Panc1 (cell line): ENCODE measurements around the gene ARHGEF40.

Experiments
- POLR2AphosphoS5 ChIP-seq: IDR thresholded peaks from 2 replicates; pipeline ENCODE4 v1.6.1; 2012; ENCODE audit warnings: mild to moderate bottlenecking, low read depth, low read length, moderate library complexity
- SIN3A ChIP-seq: IDR thresholded peaks from 2 replicates; pipeline ENCODE4 v1.6.1; 2012; ENCODE audit warnings: low read depth, mild to moderate bottlenecking, low read length, moderate library complexity, borderline replicate concordance; ENCODE audit not compliant: insufficient read depth
- TF ChIP-seq, protein P1 (sequence below): fragments of 450-650 bp; IDR thresholded peaks from 2 replicates; pipeline ENCODE4 v1.5.1; 2017; ENCODE audit warnings: mild to moderate bottlenecking
- TF ChIP-seq, protein P2 (sequence below), 2 experiments: IDR thresholded peaks; 2 replicates each; pipeline ENCODE4 v1.6.1; 2011 to 2012; ENCODE audit warnings: low read depth in 2 of 2, control low read depth in 1 of 2, low read length in 1 of 2, mild to moderate bottlenecking in 1 of 2, moderate library complexity in 1 of 2; ENCODE audit not compliant: insufficient read depth in 1 of 2

DNA sequence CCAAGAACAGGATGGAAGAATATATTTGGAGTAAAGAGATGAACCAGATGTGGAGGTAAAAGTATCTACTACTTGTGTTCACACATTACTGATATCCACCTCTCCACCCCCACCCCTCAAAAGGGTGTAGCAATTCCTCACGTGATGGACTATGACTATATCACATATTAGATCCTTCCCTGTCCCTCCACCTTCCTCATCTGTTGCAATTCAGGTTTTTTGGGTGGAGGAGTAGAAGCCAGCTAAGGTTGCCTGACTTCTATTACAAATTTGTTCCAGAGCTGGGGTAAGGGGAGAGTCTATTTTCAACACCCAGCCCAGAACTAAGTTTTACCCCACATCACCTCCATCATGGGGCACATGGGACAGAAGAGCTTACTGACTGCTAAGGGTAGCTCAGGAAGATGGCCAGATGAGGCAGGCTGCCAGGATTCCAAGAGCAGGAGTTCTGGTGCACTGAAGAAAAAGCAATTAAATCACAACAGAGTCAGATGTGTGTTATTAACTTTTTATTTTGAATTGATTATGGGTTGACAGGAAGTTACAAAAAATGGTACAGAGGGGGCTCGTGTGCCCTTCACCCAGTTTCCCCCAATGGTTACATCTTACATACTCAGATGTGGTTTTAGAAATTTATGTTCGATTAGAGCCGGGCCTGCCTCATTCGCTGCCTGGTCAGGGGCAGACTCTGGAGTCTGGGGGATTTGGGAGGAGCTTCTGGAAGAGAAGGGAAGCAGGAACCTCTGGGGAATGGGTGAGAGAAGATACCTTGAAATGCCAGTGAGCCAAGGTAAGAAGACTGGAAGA is 37.6 kb upstream of the ARHGEF40 start:
- TF ChIP-seq, protein P1, sequence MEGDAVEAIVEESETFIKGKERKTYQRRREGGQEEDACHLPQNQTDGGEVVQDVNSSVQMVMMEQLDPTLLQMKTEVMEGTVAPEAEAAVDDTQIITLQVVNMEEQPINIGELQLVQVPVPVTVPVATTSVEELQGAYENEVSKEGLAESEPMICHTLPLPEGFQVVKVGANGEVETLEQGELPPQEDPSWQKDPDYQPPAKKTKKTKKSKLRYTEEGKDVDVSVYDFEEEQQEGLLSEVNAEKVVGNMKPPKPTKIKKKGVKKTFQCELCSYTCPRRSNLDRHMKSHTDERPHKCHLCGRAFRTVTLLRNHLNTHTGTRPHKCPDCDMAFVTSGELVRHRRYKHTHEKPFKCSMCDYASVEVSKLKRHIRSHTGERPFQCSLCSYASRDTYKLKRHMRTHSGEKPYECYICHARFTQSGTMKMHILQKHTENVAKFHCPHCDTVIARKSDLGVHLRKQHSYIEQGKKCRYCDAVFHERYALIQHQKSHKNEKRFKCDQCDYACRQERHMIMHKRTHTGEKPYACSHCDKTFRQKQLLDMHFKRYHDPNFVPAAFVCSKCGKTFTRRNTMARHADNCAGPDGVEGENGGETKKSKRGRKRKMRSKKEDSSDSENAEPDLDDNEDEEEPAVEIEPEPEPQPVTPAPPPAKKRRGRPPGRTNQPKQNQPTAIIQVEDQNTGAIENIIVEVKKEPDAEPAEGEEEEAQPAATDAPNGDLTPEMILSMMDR = no peak
- TF ChIP-seq, protein P2, sequence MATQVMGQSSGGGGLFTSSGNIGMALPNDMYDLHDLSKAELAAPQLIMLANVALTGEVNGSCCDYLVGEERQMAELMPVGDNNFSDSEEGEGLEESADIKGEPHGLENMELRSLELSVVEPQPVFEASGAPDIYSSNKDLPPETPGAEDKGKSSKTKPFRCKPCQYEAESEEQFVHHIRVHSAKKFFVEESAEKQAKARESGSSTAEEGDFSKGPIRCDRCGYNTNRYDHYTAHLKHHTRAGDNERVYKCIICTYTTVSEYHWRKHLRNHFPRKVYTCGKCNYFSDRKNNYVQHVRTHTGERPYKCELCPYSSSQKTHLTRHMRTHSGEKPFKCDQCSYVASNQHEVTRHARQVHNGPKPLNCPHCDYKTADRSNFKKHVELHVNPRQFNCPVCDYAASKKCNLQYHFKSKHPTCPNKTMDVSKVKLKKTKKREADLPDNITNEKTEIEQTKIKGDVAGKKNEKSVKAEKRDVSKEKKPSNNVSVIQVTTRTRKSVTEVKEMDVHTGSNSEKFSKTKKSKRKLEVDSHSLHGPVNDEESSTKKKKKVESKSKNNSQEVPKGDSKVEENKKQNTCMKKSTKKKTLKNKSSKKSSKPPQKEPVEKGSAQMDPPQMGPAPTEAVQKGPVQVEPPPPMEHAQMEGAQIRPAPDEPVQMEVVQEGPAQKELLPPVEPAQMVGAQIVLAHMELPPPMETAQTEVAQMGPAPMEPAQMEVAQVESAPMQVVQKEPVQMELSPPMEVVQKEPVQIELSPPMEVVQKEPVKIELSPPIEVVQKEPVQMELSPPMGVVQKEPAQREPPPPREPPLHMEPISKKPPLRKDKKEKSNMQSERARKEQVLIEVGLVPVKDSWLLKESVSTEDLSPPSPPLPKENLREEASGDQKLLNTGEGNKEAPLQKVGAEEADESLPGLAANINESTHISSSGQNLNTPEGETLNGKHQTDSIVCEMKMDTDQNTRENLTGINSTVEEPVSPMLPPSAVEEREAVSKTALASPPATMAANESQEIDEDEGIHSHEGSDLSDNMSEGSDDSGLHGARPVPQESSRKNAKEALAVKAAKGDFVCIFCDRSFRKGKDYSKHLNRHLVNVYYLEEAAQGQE (IDR thresholded peaks at IDR 0.05; ENCODE audit: insufficient read depth in 1 of 2, low read depth in 2 of 2, low read length in 1 of 2) = no peak
- TF ChIP-seq POLR2AphosphoS5 = no peak
- TF ChIP-seq SIN3A = no peak
